ENCODE results near the gene ATG9A.
A peak's percentile ranks its signal among the peaks of the same experiment; 100 is the strongest.

DNA sequence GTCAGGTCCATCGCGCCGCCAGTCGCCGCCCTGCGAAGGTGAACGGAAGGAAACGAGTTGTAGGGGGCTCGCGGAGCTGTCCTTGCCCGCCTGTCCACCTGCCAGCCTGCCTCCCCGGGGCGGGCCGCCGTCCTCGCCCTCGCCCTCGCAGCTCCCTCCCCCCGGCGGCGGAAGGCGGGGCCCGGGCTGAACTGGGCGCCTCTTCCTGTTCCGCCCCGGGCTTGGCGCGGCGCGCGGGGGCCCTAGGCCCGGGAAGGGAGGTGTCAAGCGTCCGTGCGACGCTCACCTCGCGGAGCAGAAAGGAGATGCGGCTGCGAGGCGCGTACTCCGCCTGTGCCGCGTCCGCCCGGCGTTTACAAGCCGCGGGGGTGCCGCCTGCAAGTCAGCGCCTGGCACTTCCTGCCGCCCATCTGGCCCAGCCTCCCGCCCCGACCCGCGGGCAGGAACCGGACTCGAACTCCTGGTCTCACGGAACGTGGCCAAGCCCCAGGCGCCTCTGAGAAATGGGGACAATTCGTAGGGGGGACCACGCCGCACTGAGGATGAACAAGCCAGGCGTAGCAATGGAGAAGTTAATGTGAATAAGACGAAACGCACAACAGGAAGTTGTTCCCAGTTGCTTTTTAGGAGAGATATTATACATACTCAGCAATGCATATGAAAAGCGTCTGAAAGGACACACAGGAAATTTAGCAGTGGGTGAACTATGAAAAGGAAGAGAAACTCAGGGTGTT is 52.5 kb downstream of the ATG9A start, which contains the start of gene CNPPD1:
- TF ChIP-seq CTCF (IDR thresholded peaks at IDR 0.05) (no peak), EP300 (IDR thresholded peaks at IDR 0.05) (no peak), POLR2A (IDR thresholded peaks at IDR 0.05) (peak; percentile 96 to 97), POLR2AphosphoS5 (IDR thresholded peaks at IDR 0.05) (peak; percentile 96)

All from gastroesophageal sphincter (tissue), 3 donors.